Measurements from ENCODE around the gene KIFC3. TPM values are rescaled to one million over a fixed set of nuclear protein-coding genes. Genes with fewer than 3 reads are reported as not detected.

Gene KIFC3
- total and polyA plus RNA-seq, 7 donors: 3.1 to 17.8 (median 6.6) TPM

- WGBS, 3 donors: 23 to 54% (median 32%) methylated on average over 17 to 45 of the region's 45 CpGs
- H3K27ac ChIP-seq: peak overlapping the region; percentile 13
Measured at GRCh38 chr16:57801809-57802340, 416 bp downstream of the KIFC3 start.

GRCh38 chr16:57801098-57801808 lies 1.0 kb downstream of the KIFC3 start:
- intact Hi-C loops (cut with DNase I): no loop called here
- Histone ChIP-seq H3K9me3 (no peaks in the 10 kb centered on the region), H3K27me3 (ENCODE audit: insufficient read depth in 3 of 3, low read length in 2 of 3) (no peaks in the 10 kb centered on the region), H3K4me1 (peaks cover 65% of the 10 kb centered on the region), H3K4me3 (peak overlapping the region; percentile 67), H3K27ac (peak overlapping the region; percentile 30), H3K36me3 (ENCODE audit: insufficient read depth in 1 of 2, low read depth in 1 of 2) (no peaks in the 10 kb centered on the region)
- ATAC-seq (peak in 2 of 4 donors; percentile 24 to 30), DNase-seq (peak in 1 of 2 donors; percentile 18)
- TF ChIP-seq, protein P1, sequence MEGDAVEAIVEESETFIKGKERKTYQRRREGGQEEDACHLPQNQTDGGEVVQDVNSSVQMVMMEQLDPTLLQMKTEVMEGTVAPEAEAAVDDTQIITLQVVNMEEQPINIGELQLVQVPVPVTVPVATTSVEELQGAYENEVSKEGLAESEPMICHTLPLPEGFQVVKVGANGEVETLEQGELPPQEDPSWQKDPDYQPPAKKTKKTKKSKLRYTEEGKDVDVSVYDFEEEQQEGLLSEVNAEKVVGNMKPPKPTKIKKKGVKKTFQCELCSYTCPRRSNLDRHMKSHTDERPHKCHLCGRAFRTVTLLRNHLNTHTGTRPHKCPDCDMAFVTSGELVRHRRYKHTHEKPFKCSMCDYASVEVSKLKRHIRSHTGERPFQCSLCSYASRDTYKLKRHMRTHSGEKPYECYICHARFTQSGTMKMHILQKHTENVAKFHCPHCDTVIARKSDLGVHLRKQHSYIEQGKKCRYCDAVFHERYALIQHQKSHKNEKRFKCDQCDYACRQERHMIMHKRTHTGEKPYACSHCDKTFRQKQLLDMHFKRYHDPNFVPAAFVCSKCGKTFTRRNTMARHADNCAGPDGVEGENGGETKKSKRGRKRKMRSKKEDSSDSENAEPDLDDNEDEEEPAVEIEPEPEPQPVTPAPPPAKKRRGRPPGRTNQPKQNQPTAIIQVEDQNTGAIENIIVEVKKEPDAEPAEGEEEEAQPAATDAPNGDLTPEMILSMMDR (IDR thresholded peaks at IDR 0.05): no peak
- 62 to 67% (median 64%) methylated on average over 5 of the region's 5 CpGs for WGBS, 3 donors

More at GRCh38 chr16:57801809-57802340, 416 bp downstream of the KIFC3 start:
- TF ChIP-seq, protein P1 (IDR thresholded peaks at IDR 0.05): no peak
- Histone ChIP-seq H3K4me1 (peaks cover 61% of the 10 kb centered on the region), H3K36me3 (ENCODE audit: insufficient read depth in 1 of 2, low read depth in 1 of 2) (no peaks in the 10 kb centered on the region), H3K9me3 (no peaks in the 10 kb centered on the region), H3K27me3 (ENCODE audit: insufficient read depth in 3 of 3, low read length in 2 of 3) (no peaks in the 10 kb centered on the region), H3K4me3 (peak overlapping the region; percentile 67)
- intact Hi-C loops (cut with DNase I): no loop called here
- DNase-seq (peak; percentile 46 to 64), ATAC-seq (peak in 3 of 4 donors; percentile 1 to 7 (median 4))

- 32 to 53% (median 37%) methylated on average over 12 of the region's 12 CpGs for WGBS, 3 donors
- Histone ChIP-seq H3K4me1 (peaks cover 65% of the 10 kb centered on the region), H3K9me3 (no peaks in the 10 kb centered on the region), H3K27me3 (ENCODE audit: insufficient read depth in 3 of 3, low read length in 2 of 3) (no peaks in the 10 kb centered on the region), H3K27ac (peak overlapping the region; percentile 30), H3K36me3 (ENCODE audit: insufficient read depth in 1 of 2, low read depth in 1 of 2) (no peaks in the 10 kb centered on the region), H3K4me3 (peak overlapping the region; percentile 67)
- ATAC-seq (peak in 1 of 4 donors; percentile 32), DNase-seq (no peak)
- TF ChIP-seq, protein P1 (IDR thresholded peaks at IDR 0.05): no peak
- intact Hi-C loops (cut with DNase I): no loop called here
Measured at GRCh38 chr16:57800200-57801097, 1.8 kb downstream of the KIFC3 start.

DNA sequence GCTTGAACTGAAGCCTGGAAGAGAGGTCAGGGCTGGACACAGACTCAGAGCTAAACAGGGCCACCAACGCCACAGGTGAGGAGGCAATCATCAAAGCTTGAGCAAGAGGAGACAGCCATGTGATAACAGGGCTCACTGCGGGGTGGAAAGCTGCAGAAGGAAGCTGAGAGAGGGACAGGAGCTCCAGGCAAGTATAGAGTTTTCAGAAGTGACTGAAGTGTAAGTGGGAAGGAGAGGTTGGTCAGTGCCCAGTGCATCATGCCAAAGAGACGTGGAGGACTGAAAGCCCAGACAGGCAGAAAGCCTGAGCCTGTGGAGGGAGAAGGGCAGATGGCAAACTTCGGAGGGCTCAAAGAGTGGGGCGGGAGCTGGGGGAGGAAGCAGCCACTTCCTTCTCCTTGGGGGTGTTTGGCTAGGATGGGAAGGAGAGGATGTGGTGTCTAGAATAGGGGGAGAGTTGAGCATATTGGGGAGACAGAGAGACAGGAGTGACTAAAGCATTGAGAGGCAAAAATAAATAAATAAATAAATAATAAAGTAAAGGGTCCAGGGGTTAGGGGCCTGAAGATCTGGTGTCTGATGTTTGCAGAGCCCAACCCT lies 2.6 kb downstream of the KIFC3 start:
- Histone ChIP-seq H3K9me3 (no peaks in the 10 kb centered on the region), H3K4me1 (peaks cover 65% of the 10 kb centered on the region), H3K27me3 (ENCODE audit: insufficient read depth in 3 of 3, low read length in 2 of 3) (no peaks in the 10 kb centered on the region), H3K4me3 (peak overlapping the region; percentile 67), H3K36me3 (ENCODE audit: insufficient read depth in 1 of 2, low read depth in 1 of 2) (no peaks in the 10 kb centered on the region), H3K27ac (no peak overlapping the region)
- intact Hi-C loops (cut with DNase I): loop anchor here (5.0 kb wide), 1 partner anchor 63 kb away; no protein-coding TSS in a partner anchor
- DNase-seq: no peak
- TF ChIP-seq, protein P1 (IDR thresholded peaks at IDR 0.05): no peak
- WGBS, 3 donors: 56 to 64% (median 56%) methylated on average over 4 to 5 of the region's 5 CpGs
- ATAC-seq: peak in 1 of 4 donors; percentile 39
